Breast epithelium (tissue), 3 donors: ENCODE results near the gene OR5AU1.

Experiments used
- POLR2A ChIP-seq: fragments of 450-650 bp; IDR thresholded peaks from one replicate; pipeline ENCODE4 v1.6.1; 2016; ENCODE audit warnings: antibody characterized with exemption, mild to moderate bottlenecking, moderate library complexity
- POLR2AphosphoS5 ChIP-seq, 3 donors: sonication (generic); formaldehyde crosslinking; IDR thresholded peaks; one replicate each; pipeline ENCODE4 v1.6.1; 2017; ENCODE audit warnings: antibody characterized with exemption in 3 of 3
- TF ChIP-seq, protein P1 (sequence below), 3 donors: fragments of 450-650 bp; IDR thresholded peaks; one replicate each; pipeline ENCODE4 v1.5.1; 2016 to 2017; ENCODE audit warnings: antibody characterized with exemption in 3 of 3, mild to moderate bottlenecking in 3 of 3, moderate library complexity in 3 of 3

DNA sequence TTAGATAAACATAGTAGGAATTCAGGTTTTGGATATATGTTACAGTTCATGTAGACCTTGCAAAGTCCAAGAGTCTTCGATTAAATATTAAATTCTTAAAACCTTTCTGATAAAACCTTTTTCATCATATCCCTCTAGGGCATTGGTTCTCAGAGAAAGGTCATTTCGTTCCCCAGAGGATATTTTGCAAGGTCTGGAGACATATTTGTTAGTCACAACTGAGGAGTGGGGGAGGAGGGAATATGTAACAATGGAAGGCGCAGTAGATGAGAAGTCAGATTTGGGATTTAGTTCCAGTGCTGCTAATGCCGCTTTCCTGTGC, 49.7 kb downstream of the OR5AU1 start:
- TF ChIP-seq, protein P1, sequence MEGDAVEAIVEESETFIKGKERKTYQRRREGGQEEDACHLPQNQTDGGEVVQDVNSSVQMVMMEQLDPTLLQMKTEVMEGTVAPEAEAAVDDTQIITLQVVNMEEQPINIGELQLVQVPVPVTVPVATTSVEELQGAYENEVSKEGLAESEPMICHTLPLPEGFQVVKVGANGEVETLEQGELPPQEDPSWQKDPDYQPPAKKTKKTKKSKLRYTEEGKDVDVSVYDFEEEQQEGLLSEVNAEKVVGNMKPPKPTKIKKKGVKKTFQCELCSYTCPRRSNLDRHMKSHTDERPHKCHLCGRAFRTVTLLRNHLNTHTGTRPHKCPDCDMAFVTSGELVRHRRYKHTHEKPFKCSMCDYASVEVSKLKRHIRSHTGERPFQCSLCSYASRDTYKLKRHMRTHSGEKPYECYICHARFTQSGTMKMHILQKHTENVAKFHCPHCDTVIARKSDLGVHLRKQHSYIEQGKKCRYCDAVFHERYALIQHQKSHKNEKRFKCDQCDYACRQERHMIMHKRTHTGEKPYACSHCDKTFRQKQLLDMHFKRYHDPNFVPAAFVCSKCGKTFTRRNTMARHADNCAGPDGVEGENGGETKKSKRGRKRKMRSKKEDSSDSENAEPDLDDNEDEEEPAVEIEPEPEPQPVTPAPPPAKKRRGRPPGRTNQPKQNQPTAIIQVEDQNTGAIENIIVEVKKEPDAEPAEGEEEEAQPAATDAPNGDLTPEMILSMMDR (IDR thresholded peaks at IDR 0.05): no peak
- TF ChIP-seq POLR2A: no peak
- TF ChIP-seq POLR2AphosphoS5 (IDR thresholded peaks at IDR 0.05): no peak
